HG02610 (cell line): ENCODE measurements around the gene FLNB.

ENCODE experiments used
- ATAC-seq: cut with Tn5 transposase; IDR thresholded peaks from one replicate; pipeline ENCODE4 v1.9.1; 2021; ENCODE audit warnings: mild to moderate bottlenecking, moderate library complexity; ENCODE audit not compliant: unreplicated experiment

FLNB gene

GRCh38 chr3:58072763-58073130 lies 64.5 kb downstream of the FLNB start:
- ATAC-seq, result no peak

DNA sequence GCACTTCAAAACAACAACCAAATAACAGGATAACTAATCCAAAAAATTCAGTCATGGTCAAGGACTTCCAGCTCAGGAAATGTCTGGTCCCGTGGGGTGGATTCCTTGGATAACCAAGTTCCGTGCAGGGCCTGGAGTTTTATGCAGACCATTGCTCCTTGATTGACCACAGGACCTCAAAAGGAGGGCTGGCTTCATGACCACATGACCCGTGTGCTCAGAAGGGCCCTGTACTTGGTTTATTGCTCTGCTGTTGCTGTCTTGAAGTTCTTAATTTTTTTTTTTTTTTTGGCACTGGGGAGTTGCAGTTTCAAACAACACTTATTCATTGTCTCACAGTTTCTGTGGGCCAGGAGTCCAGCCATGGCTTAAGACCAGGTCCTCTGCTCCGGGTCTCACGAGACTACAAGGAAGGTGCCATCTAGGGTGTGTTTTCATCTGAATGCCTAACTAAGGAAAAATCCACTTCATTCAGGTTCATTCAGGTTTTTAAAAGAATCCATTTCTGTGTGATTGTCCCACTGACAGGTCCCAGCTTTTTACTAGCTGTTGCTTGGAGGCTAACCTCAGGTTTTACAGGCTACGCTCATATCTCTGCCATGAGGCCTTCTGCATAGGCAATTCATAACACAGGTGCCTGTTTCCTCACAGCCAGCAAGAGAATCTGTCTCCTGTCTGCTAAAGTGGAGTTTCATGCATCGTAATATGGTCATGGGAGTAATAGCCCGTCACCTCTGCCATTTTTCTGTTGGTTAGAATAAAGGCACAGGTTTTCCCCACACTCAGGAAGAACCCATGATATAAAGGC lies 65.3 kb downstream of the FLNB start:
- ATAC-seq, result peak; percentile 61

GRCh38 chr3:58074116-58074715 lies 66.0 kb downstream of the FLNB start:
- ATAC-seq, result peak; percentile 36

DNA sequence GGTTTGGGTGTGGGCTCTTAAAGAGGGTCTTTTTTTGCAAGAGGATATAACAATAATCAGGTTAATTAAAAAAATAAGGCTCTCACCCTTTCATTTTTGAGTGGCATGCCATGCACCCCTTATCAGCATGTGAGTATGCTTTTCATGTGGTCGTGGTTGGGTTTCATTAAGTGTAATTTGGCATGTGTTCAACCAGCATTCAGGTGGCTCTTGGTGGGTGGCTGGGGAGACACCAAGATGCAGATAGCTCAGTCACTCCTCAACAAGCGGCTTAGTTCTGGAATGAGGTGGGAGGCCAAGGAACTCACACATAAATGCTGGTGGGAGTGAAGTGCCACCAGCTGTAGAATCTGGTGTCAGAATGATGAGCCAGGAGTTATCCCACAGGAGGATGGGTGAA lies 66.8 kb downstream of the FLNB start:
- no peak for ATAC-seq

DNA sequence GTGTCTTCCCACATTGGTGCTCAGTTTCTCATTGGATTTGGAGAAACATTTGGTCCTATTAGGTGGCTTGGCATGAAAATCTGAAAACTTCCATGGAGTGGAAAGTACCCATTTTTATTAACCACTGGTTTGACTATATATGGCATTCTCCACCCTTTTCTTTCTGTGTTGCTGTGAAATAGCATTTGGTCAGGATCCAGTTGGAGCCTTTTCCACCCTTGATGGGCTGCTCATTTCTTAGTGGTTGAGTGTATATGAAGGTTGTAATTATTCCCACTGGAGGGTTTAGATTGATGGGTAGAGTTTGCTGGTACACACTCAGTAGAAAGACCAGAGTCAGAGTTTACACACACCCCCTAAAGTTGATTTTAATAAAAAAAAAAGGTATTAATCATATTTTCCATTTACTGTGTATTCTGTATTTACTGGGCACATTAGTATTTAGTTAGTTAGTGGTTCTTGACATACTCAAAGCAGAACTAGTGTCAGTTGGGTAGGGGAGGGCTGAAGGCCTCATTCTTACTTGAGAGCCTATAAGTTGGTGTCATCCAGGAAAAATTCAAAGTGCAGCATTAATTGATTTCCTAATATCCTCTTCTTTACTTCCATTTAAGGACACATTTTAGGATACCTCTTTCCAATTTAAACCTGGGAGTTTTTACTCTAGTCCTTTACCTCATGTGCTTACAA lies 69.5 kb downstream of the FLNB start:
- no peak for ATAC-seq

- no peak for ATAC-seq
Observed at GRCh38 chr3:58078610-58079009, 70.4 kb downstream of the FLNB start.

DNA sequence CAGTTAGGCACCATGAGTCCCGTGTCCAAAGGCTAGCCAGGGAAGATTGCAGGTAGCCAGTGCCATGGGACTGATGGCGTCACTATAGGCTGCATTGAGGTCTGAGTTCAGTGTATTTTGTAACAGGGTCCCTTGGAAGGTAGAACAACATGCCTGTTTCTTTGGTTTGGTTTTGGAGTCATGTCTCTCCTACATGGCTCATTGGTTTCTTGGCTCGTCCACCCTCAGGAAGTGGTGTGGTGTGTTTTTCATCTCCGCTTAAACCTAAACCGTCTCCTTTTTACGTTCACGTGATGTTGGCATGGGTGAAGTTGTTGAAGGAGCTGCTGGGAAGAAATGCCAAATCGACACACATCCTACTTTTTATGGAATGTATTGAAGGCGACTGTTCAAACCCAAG lies 71.6 kb downstream of the FLNB start:
- ATAC-seq, result no peak

DNA sequence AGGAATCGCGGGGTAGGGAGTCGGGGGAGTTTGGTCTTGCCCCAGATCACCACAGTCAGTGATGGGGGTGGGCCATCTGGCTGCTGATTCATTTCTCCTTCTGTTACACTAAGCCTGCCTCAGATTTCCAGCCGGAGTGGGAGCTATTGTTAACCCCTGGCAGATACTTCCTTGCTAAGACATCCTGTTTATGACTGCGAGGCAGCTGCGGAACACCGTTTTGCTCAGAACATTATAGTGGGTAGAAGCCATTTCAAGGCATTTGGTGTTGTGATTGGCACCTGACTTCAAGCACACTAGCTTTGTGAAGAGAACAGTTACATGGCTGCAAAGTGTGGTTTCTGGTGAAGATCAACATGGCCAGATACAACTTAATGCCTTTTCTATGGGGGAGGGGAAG lies 73.8 kb downstream of the FLNB start:
- no peak for ATAC-seq

DNA sequence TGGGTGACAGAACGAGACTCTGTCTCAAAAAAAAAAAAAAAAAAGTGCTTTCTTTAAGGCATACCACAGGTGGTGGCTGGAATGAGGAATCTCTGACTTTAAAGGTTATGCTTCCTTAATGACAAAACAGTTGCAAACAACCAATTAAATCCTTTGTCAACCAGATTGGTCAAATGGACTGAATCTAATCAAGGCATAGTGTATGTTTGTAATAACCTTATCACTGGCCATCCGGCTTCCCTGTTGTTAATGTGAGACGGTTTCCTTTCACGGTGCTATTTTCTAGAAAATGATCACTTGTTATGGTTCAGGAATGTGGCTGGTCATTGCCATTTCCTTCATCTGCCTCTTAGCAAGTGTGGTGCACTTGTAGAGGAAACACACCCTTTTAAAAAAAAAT lies 75.9 kb downstream of the FLNB start:
- no peak for ATAC-seq

GRCh38 chr3:58084788-58085543 lies 76.7 kb downstream of the FLNB start:
- peak; percentile 71 for ATAC-seq

DNA sequence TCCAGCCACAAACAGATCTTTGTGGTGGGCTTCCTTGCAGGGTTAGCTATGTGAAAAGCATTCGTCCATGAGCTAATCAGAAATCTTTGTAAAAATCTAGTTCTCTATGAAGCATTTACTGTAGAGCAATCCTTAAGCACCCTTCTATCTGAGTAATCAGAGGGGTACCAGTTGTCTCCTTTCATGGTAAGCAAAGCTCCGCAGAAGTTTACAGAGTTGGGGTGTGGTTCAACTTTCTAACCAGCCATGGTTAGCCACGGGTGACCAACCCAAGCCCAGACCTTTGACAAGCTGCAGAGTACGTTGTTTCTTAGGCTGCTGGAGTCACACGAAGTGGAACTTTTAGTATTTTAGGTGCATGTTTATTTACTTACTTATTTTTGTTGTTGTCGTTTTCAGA lies 77.4 kb downstream of the FLNB start:
- no peak for ATAC-seq

DNA sequence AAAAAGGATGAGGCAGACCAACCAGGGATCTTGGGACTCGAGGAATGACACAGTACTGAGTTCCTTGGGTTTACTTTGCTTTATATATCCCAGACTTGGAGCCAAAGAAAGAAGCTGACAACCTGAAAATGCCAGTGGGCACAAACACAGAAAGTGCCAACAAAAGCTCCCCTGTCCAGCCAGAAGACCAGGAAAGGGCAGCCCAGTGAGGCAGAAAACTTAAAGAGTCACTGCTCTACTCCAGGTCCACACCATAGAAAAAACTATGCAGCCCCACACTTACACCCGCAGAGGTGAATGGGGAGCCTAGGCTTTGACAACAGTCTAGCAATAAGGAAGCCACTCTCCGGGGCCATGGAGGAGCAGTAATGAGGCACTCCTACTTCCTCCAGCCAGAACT lies 80.3 kb downstream of the FLNB start:
- no peak for ATAC-seq

DNA sequence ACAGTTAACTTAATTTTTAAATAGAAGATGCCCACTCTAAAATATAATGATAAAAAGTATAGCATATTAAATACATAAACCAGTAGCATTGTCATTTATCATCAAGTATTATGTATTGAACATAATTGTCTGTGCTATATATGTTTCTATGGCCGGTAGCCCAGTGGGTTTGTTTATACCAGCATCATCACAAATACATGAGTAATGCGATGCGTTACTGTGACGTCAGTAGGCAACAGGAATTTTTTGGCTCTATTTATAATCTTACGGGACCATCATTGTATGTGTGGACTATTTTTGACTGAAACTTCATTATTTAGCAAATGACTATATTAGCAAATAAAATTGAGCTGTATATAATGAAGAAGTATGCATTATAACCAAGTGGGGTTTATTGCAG lies 82.1 kb downstream of the FLNB start:
- no peak for ATAC-seq

DNA sequence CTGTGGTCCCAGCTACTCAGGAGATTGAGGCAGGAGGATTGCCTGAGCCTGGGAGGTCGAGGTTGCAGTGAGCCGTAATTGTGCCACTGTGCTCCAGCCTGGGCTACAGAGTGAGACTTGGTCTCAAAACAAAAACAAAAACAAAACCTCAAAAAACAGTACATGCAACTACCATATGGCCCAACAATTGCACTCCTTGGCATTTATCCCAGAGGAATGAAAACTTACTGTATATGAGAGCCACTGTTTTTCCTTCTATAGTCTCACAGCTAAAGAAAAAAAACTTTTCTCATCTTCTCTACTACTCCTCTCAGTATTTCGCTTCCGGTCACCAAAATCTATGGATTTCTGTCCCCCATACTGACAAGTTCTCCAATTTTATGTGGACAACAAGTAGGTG lies 84.3 kb downstream of the FLNB start:
- no peak for ATAC-seq

DNA sequence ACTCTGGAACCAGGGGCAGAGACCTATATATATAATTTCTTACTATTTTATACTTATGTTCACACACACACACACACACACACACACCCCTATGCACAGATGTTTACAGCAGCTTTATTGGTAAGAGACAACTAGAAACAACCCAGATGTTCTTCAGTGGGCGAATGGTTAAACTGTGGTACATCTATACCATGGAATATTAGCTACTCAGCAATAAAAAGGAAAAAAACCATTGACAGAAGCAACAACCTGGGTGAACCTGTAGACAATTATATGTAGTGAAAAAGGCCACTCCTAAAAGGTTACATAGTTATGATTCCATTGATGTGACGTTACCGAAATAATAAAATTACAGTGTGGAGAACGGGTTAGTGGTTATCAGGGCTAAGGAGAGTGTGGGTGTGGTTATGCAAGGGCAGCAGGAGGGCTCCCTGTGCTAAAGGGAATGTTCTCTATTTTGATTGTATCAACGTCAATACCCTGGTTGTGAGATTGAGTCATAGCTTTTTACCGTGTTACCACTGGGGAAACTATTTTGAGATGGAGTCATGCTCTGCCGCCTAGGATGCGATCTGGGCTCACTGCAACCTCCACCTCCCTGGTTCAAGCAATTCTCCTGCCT lies 85.5 kb downstream of the FLNB start:
- no peak for ATAC-seq

- no peak for ATAC-seq
Observed at GRCh38 chr3:58094657-58095056, 86.4 kb downstream of the FLNB start.

GRCh38 chr3:58095603-58096138 lies 87.4 kb downstream of the FLNB start:
- ATAC-seq, result no peak

- ATAC-seq, result no peak
Observed at GRCh38 chr3:58098531-58098930, 90.3 kb downstream of the FLNB start.

- ATAC-seq, result no peak
Observed at GRCh38 chr3:58099865-58100264, 91.6 kb downstream of the FLNB start.

- ATAC-seq, result no peak
Observed at GRCh38 chr3:58101499-58102389, 93.5 kb downstream of the FLNB start.
